Suppressor macrophage treated with lipopolysaccharide for 4 hours (primary cell): ENCODE results near the gene SLC49A4.
"Not testable (repeated sequence)": the region's sequence is repeated elsewhere in the genome, so short reads cannot be mapped to it uniquely, and the experiment has no call there.

Experiments
- DNase-seq: peaks from one replicate; pipeline ENCODE4 v3.0.0-alpha.2; 2020

The SLC49A4 gene

DNA sequence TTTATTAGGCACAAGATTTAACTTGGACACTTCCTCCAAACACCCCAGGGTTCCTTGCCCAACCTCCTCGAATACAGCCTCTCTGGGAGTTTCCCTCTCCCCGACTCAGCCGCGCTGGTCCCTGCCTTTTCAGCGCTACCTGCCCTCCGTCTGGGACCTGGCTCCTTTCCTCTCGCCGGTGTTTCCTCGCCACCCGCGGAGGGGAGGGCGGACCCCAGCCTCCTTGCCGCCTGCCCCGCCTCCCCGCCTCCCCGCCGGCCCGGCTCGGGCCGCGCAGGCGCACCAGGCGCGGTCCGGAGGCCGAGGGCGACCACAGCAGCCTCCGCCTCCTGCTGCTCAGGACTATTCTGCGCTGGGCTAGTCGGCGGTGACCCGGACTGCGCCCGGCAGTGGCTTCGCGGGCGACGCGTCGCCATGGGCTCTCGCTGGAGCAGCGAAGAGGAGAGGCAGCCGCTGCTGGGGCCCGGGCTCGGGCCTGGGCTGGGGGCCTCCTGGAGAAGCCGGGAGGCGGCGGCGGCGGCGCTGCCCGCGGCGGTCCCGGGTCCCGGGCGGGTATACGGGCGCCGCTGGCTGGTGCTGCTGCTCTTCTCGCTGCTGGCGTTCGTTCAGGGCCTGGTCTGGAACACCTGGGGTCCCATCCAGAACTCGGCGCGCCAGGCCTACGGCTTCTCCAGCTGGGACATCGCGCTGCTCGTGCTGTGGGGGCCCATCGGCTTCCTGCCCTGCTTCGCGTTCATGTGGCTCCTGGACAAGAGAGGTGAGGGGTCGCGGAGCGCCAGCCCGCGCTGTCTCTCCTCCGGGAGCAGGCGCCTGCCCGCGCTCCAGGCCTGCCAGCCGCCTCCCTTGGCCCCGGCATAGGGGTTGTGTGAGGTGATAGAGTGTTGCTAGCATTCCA, at the start of gene SLC49A4:
SLC49A4 (plus strand) TSS at position 291 of the 895 bp plus-strand sequence; CDS start at position 415, 124 bp downstream.
- peak; percentile 86 for DNase-seq

DNA sequence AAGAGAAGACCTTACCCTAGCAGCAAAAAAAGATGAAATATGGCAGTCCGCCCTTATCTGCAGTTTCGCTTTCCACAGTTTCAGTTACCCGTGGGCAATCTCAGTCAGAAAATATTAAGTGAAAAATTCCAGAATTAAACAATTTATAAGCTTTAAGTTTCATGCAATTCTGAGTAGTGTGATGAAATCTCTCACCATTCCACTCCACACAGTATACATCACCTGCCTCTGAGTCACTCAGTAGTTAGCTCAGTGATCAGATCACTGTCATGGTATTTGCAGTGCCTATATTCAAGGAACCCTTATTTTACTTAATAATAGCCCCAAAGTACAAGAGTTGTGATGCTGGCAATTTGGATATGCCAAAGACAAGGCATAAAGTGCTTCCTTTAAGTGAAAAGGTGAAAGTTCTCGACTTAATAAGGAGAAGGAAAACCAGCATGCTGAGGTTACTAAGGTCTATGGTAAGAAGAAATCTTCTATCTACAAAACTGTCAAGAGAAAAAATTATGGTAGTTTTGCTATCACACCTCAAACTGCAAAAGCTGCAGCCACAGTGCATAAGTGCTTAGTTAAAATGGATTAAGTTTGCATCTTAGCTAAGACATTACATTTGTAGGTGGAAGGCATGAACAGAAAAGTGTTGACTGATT, 49.4 kb upstream of the SLC49A4 start:
- DNase-seq: peak; percentile 83

- DNase-seq: not testable (repeated sequence)
These were observed 47.6 kb upstream of the SLC49A4 start for GRCh38 chr3:122747295-122747694.

DNA sequence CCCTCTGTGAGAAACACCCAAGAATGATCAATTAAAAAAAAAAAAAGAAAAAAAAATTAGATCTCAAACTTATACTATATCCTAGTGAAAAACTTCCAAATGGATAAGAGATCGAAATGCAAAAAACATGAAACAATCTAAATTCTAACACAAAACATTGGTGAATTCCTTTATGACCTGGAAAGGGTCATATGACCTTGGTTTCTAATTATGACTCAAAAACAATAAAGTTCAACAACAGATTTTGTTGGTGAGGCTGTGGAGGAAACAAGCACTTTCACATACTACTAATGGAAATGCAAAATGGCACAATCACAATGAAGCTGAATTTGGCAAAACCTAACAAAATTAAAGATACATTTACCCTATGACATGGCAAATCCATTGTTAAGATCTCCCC, 46.5 kb upstream of the SLC49A4 start:
- no peak for DNase-seq

DNA sequence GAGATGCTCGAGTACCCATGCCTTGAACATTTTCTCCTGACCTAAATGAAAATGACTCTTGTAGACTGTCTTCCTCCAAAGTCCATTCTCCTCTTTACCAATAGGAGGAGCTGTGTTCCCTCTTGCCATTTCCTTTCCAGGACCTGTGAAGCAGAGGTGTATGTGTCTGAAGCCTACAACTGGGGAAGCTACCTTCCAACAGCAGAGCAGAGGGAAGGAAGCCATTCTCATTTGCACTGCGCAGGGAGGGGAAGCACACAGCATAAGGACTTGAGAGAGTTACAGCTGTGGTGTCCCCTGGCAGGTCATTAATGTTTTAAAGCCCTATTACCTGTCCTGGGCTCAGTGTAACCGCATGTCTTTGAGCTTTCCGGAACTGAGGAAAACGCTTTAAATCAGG, 39.9 kb upstream of the SLC49A4 start:
- peak; percentile 62 for DNase-seq

- DNase-seq: no peak
These were observed 39.4 kb upstream of the SLC49A4 start for GRCh38 chr3:122755491-122755890.

GRCh38 chr3:122758877-122759560, 35.9 kb upstream of the SLC49A4 start:
- DNase-seq: peak; percentile 67

DNA sequence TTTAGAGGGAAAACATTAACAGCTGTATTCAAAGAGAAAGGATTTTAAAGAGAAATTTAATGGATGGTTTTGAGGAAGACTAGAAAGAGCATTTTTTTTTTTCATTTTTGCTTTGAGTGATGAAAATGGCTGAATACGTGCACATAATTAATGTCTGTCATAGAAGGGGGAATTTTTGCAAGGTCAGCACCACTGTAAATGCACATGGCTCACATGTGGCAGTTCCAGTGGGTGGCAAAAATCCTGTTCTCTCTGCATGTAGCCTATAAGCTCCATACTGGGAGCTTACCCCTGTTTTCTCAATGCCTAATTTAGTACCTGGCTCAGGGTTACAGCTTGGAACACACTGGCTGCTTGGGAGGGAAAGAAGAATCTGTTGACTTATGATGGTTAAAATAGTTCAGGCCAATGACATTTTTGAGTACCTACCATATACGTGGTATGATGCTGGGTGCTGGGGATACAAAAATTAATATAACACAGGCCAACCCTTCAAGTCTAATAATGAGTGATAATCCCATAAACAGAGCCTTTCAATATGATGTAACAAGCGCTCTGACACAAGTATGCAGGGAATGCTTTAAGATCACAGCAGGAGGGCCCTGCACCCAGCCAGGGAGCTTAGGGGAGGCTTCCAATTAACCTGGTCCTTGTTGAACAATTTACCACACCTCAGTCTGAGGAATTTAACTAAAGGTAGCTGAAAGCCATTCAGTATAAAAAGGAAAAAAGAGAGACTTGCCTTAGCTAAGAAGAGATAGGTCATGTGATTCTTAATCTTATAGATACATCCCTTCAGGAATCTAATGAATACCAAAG, 34.2 kb upstream of the SLC49A4 start:
- no peak for DNase-seq

DNA sequence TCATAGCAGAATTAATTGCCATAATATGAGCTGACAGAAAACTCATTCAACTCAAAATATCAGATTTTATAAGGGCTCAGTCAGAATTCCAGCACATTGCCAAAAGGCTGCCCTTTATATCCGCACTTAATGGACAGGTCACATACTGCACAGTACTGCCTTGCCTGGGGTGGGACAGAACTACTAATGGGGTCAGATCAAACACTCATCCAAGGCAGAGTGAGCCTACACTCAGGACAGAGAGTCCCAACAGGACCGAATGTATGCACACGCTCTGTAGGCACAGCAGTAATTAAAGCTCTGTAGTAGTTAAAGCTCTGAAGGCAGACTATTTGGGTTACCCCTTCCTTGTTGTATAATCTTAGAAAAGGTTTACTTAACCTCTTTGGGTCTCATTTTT, 28.4 kb upstream of the SLC49A4 start:
- DNase-seq: no peak

DNA sequence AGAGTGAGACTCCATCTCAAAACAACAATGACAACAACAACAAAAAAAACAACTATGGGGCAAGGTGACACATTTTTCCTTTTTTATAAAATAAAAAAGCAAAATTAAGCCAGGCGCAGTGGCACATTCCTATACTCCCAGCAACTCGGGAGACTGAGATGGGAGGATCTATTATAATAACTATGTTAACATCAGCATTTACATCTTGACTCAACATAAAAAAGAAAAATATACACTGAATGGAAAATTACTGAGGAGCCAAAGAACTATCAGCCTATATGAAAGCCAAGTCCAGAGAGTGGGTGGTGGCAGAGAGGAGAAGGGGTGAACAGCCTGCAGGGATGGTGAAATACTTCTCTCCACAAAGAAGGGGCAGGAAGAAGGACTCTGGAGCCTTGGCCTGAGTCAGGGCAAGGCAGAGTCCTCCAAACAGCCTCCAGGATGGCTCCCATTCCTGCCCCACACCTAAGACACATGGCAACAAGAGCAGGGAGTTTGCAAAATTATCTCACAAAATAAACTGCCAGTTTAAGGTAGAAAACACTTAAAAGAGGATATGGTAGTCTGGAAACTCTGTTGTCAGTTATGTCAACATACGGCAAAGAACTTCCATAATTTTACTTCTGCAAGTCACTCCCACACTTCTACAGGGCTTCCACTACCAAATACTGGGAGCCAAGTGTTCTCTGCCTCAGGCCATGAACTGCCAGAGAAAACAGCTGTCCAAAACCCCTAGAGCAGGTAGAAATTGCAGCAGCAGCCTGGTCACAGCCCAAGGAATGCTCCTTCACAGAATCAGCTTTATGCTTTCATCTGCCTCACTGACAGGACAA, 27.1 kb upstream of the SLC49A4 start:
- peak; percentile 73 for DNase-seq

DNA sequence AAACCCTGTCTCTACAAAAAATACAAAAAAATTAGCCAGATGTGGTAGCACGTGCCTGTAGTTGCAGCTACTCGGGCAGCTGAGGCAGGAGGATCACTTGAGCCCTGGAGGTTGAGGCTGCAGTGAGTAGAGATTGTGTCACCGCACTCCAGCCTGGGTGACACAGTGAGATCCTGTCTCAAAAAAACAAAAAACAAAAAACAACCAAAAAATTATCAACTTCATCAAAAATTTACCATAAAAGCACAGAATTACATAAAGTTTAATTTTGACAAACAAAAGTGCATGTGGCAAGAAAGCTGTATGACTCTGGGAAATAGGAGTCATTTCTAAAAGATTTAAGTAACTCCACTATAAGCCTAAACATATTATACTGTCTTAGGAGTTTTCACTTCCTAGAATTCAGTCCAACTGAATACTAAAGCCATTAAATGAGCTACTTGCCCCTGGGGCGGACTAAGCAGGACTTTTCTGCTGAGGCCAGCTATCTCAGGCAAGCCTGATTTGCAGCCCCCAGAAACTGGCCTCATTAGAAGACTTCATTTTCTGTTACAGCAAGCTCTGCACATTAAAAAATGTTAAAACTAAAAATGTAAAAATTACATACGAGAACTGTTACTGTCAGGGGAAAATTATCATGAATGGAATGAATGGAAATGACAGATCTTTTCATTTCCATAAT, 24.2 kb upstream of the SLC49A4 start:
- peak; percentile 52 for DNase-seq

DNA sequence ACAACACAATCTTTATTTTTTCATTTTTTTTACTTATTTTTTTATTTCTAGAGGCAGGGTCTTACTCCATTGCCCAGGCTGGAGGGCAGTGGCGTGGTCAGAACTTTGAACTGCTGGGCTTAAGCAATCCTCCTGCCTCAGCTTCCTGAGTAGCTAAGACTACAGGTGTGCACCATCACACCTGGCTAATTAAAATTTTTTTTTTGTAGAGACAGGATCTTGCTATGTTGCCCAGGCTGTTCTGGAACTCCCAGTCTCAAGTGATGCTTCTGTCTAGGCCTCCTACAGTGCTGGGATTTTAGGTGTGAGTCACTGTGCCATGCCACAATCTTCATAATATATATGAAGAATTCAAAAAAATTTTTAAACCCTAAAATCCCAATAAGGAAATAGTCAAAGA, 22.0 kb upstream of the SLC49A4 start:
- no peak for DNase-seq

GRCh38 chr3:122773944-122774509, 20.8 kb upstream of the SLC49A4 start:
- peak; percentile 57 for DNase-seq

GRCh38 chr3:122774564-122774963, 20.3 kb upstream of the SLC49A4 start:
- peak; percentile 54 for DNase-seq

- peak; percentile 14 for DNase-seq
These were observed 18.0 kb upstream of the SLC49A4 start for GRCh38 chr3:122776675-122777468.

DNA sequence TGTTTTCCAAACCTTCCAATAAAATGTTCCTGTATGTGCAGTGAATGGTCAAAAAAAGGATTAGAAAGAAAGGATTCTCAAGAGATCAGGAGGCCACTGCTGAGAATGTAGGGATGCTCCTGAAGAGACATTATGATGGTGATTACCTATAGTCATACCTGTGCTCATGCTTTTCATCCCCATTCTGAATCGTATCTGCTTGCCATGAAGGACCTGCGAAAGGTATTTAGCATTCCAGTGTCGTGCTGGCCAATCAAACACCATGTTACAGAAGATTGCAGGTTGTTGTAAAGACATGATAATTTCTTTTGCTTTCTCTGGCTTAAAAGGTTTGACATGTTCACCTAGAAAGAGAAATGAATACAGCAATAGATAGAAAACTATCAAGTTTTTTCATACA, 17.3 kb upstream of the SLC49A4 start:
- DNase-seq: no peak

GRCh38 chr3:122782804-122783203, 12.1 kb upstream of the SLC49A4 start:
- DNase-seq: no peak

DNA sequence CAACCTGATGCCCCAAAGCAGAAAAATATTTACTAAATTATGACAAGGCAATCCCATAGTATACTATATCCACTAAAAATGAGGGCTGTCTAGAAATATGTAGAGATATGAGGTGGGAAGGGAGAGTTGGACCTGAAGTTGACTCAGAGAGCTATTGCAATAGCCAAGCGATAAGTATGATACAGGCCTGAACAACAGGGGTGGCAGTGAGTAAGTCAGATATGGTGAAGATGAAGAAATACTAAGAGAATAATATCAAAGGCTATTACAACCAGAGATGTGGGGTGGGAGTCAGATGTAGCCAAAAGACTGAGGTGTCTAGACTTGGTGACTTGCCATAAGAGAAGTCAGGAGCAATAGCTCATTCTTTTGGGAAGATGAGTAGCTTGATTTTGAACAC, 10.4 kb upstream of the SLC49A4 start:
- DNase-seq: no peak

GRCh38 chr3:122785231-122785630, 9.6 kb upstream of the SLC49A4 start:
- no peak for DNase-seq

DNA sequence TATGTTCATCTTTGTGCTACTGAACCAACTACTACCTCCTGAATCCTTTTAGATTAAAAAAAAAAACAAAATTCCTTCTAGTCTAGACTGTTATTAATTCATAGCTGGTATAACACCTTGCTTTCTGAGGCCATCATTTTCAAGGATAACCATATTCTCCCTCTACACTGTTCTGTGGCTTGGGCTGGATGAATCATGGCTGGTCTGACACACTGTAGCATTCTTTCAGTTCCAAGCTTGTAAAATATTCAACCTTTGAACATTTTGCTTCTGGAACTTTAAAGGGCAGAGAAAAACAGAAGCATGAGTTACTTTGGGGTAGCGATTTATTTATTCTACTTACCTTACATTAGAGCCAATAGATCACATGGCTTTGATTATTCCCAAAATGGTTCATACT, 8.8 kb upstream of the SLC49A4 start:
- DNase-seq: no peak
